Activated CD8-positive, alpha-beta T cell treated with anti-CD3 and anti-CD28 coated beads for 36 hours (primary cell): ENCODE data around the gene SHLD1. TPM values are rescaled to one million over a fixed set of nuclear protein-coding genes. Genes with fewer than 3 reads are reported as not detected.

Experiments
- ATAC-seq: fragments of 200-7000 bp; cut with Tn5 transposase; one replicate; pipeline ENCODE4 v1.10.0; 2021; ENCODE audit warnings: mild to moderate bottlenecking, moderate library complexity
- CTCF ChIA-PET: fragments of 350-600 bp; sonication (Branson Sonifier 250); formaldehyde crosslinking; loops from one replicate; lab custom pipeline; 2021; ENCODE audit warnings: antibody characterized with exemption; lab: Charles Lee
- POLR2A ChIA-PET: fragments of 350-600 bp; sonication (Branson Sonifier 250); formaldehyde crosslinking; loops from one replicate; lab custom pipeline; 2021; ENCODE audit warnings: antibody characterized with exemption; lab: Charles Lee
- DNase-seq: peaks from one replicate; pipeline ENCODE4 v3.0.0-alpha.2; 2020
- H3K27ac Mint-ChIP-seq: one replicate; pipeline ENCODE4 v1.8.0; 2021; ENCODE audit warnings: mild to moderate bottlenecking, mixed read lengths
- H3K27me3 Mint-ChIP-seq: one replicate; pipeline ENCODE4 v1.8.0; 2021; ENCODE audit warnings: mixed read lengths
- H3K36me3 Mint-ChIP-seq: one replicate; pipeline ENCODE4 v1.8.0; 2021; ENCODE audit warnings: low read depth, mixed read lengths
- H3K4me1 Mint-ChIP-seq: one replicate; pipeline ENCODE4 v1.8.0; 2021; ENCODE audit warnings: low read depth, mixed read lengths
- H3K4me3 Mint-ChIP-seq: one replicate; pipeline ENCODE4 v1.8.0; 2021; ENCODE audit warnings: mild to moderate bottlenecking, moderate library complexity, mixed read lengths
- H3K9me3 Mint-ChIP-seq: one replicate; pipeline ENCODE4 v1.8.0; 2021; ENCODE audit warnings: mixed read lengths
- intact Hi-C: fragments of 100-400 bp; cut with micrococcal nuclease; formaldehyde crosslinking; loops from one replicate; pipeline ENCODE4 v1.10.0; 2022
- total RNA-seq, 2 experiments: library from RNA; stranded (reverse); gene quantifications; one replicate each; pipeline ENCODE4 v1.2.3, GENCODE V29; 2021
- TF ChIP-seq, protein P1 (sequence below): fragments of 200-600 bp; IDR thresholded peaks from one replicate; pipeline ENCODE4 v1.8.0; 2022; ENCODE audit warnings: antibody characterized with exemption, mild to moderate bottlenecking

The SHLD1 gene
- total RNA-seq, 2 experiments from 2014 or later = 6.5 to 6.9 TPM

- Mint-ChIP-seq H3K36me3 (no peaks in the 10 kb centered on the region), H3K27me3 (no peaks in the 10 kb centered on the region), H3K4me3 (no peak overlapping the region), H3K9me3 (no peaks in the 10 kb centered on the region), H3K4me1 (peaks cover 6% of the 10 kb centered on the region), H3K27ac (no peak overlapping the region)
- ATAC-seq = no peak
- POLR2A ChIA-PET = no interaction called here
- TF ChIP-seq, protein P1, sequence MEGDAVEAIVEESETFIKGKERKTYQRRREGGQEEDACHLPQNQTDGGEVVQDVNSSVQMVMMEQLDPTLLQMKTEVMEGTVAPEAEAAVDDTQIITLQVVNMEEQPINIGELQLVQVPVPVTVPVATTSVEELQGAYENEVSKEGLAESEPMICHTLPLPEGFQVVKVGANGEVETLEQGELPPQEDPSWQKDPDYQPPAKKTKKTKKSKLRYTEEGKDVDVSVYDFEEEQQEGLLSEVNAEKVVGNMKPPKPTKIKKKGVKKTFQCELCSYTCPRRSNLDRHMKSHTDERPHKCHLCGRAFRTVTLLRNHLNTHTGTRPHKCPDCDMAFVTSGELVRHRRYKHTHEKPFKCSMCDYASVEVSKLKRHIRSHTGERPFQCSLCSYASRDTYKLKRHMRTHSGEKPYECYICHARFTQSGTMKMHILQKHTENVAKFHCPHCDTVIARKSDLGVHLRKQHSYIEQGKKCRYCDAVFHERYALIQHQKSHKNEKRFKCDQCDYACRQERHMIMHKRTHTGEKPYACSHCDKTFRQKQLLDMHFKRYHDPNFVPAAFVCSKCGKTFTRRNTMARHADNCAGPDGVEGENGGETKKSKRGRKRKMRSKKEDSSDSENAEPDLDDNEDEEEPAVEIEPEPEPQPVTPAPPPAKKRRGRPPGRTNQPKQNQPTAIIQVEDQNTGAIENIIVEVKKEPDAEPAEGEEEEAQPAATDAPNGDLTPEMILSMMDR = no peak
- intact Hi-C loops = no loop called here
- CTCF ChIA-PET = interaction anchor here (1.4 to 1.6 kb wide), 2 partner anchors 23 to 72 kb away, joined by 3 to 4 read pairs; no protein-coding TSS in a partner anchor
- no peak for DNase-seq
Observed at GRCh38 chr20:5859608-5860007, 109.4 kb downstream of the SHLD1 start.

DNA sequence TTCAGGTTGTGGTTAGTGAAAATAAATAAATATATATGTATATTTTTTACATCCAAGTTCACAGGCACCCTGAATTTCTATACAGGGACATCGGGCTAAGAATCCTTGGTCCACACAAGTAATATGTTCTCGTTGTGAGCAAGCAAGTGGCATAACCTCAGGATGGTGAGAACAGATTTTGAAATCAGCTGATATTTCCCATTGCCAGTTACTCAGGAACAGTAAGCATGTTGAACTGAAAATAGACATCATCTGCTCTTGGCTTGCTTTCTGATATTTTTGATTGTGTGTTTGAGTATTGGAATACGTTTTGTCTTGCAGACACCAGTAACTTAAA is 112.5 kb downstream of the SHLD1 start:
- intact Hi-C loops = no loop called here
- Mint-ChIP-seq H3K27me3 (no peaks in the 10 kb centered on the region), H3K4me3 (no peak overlapping the region), H3K36me3 (no peaks in the 10 kb centered on the region), H3K9me3 (no peaks in the 10 kb centered on the region), H3K4me1 (peaks cover 6% of the 10 kb centered on the region), H3K27ac (no peak overlapping the region)
- ChIA-PET POLR2A (no interaction called here), CTCF (interaction anchor here (0.7 kb wide), 1 partner anchor 75 kb away, joined by 3 read pairs; no protein-coding TSS in a partner anchor)
- TF ChIP-seq, protein P1 = no peak
- no peak for DNase-seq
- no peak for ATAC-seq

GRCh38 chr20:5863040-5863833 is 113.0 kb downstream of the SHLD1 start:
- H3K27ac Mint-ChIP-seq = no peak overlapping the region
- TF ChIP-seq, protein P1 = no peak
- H3K27me3 Mint-ChIP-seq = no peaks in the 10 kb centered on the region
- no peak overlapping the region for H3K4me3 Mint-ChIP-seq
- ChIA-PET POLR2A (no interaction called here), CTCF (interaction anchor here (0.7 kb wide), 1 partner anchor 76 kb away, joined by 3 read pairs; no protein-coding TSS in a partner anchor)
- H3K36me3 Mint-ChIP-seq = no peaks in the 10 kb centered on the region
- H3K9me3 Mint-ChIP-seq = no peaks in the 10 kb centered on the region
- ATAC-seq (no peak), DNase-seq (no peak)
- peaks cover 6% of the 10 kb centered on the region for H3K4me1 Mint-ChIP-seq
- intact Hi-C loops = no loop called here

- POLR2A ChIA-PET = no interaction called here
- no peaks in the 10 kb centered on the region for H3K9me3 Mint-ChIP-seq
Observed at GRCh38 chr20:5864428-5864827, 114.2 kb downstream of the SHLD1 start.

More at GRCh38 chr20:5864428-5864827, 114.2 kb downstream of the SHLD1 start:
- intact Hi-C loops = no loop called here
- H3K4me1 Mint-ChIP-seq = peaks cover 6% of the 10 kb centered on the region
- DNase-seq = no peak
- no peaks in the 10 kb centered on the region for H3K36me3 Mint-ChIP-seq
- CTCF ChIA-PET = interaction anchor here (0.8 kb wide), 1 partner anchor 298 kb away, joined by 3 read pairs; no protein-coding TSS in a partner anchor
- ATAC-seq = no peak
- H3K27me3 Mint-ChIP-seq = no peaks in the 10 kb centered on the region
- TF ChIP-seq, protein P1 = no peak
- no peak overlapping the region for H3K27ac Mint-ChIP-seq
- no peak overlapping the region for H3K4me3 Mint-ChIP-seq
